H1 (cell line): ENCODE measurements around the gene FBXL14. TPM values are rescaled to one million over a fixed set of nuclear protein-coding genes. Genes with fewer than 3 reads are reported as not detected.

Experiments
- CTCF ChIA-PET: fragments of 300-600 bp; sonication (Branson Sonifier 250); formaldehyde crosslinking; loops from one replicate; lab custom pipeline; 2021; ENCODE audit not compliant: partially characterized antibody; lab: Charles Lee
- POLR2A ChIA-PET: fragments of 300-600 bp; sonication (Branson Sonifier 250); formaldehyde crosslinking; loops from one replicate; lab custom pipeline; 2021; ENCODE audit warnings: inconsistent platforms; ENCODE audit not compliant: partially characterized antibody; lab: Charles Lee
- DNase-seq, 2 experiments: peaks; one replicate each; pipeline versions ENCODE4 v3.0.0 to v3.0.0-alpha.2; 2010 to 2022; ENCODE audit warnings: low spot score in 2 of 2, low read depth in 1 of 2, mixed read lengths in 1 of 2
- FAIRE-seq: peaks from 2 replicates; lab custom pipeline; 2011; peaks lifted over from hg19 to GRCh38; lab: Jason Lieb, UNC
- H2AFZ ChIP-seq: 2 replicates; pipeline ENCODE4 v1.8.1; 2012; ENCODE audit warnings: low read length, inconsistent platforms
- H2AK5ac ChIP-seq: 2 replicates; pipeline ENCODE4 v1.6.1; 2013; ENCODE audit warnings: low read depth, low read length
- H2BK120ac ChIP-seq: replicated peaks from 2 replicates; pipeline ENCODE3; 2013; ENCODE audit warnings: low read depth, low read length, inconsistent platforms
- H2BK12ac ChIP-seq: 2 replicates; pipeline ENCODE4 v1.6.1; 2013; ENCODE audit warnings: low read depth, low read length
- H2BK15ac ChIP-seq: 2 replicates; pipeline ENCODE4 v1.6.1; 2013; ENCODE audit warnings: low read length
- H2BK20ac ChIP-seq: 2 replicates; pipeline ENCODE4 v1.6.1; 2013; ENCODE audit warnings: low read length
- H2BK5ac ChIP-seq: 2 replicates; pipeline ENCODE4 v1.6.1; 2013; ENCODE audit warnings: low read depth, low read length
- H3K14ac ChIP-seq: 2 replicates; pipeline ENCODE4 v1.6.1; 2013; ENCODE audit warnings: inconsistent platforms; ENCODE audit not compliant: insufficient read length
- H3K18ac ChIP-seq: 2 replicates; pipeline ENCODE4 v1.6.1; 2013; ENCODE audit warnings: low read length; ENCODE audit errors: extremely low read depth
- H3K23ac ChIP-seq: 2 replicates; pipeline ENCODE4 v1.6.1; 2013; ENCODE audit warnings: inconsistent platforms; ENCODE audit not compliant: insufficient read length
- H3K23me2 ChIP-seq: 2 replicates; pipeline ENCODE4 v1.6.1; 2013; ENCODE audit warnings: low read depth, low read length
- H3K27ac ChIP-seq: 2 replicates; pipeline ENCODE4 v1.6.1; 2011; ENCODE audit warnings: low read depth, low read length, inconsistent platforms
- H3K27me3 ChIP-seq, 4 experiments: replicated peaks in 1 of 4; 1 replicate in 1 of 4; 2 replicates in 3 of 4; pipeline versions ENCODE4 v1.6.1 to v1.8.1; 2011 to 2013; ENCODE audit warnings: low read length in 3 of 4, mild to moderate bottlenecking in 3 of 4, inconsistent platforms in 2 of 4, mixed read lengths in 2 of 4, moderate library complexity in 1 of 4; ENCODE audit not compliant: control insufficient read depth in 3 of 4, insufficient read depth in 3 of 4; ENCODE audit errors: extremely low read depth in 1 of 4
- H3K36me3 ChIP-seq, 4 experiments: 2 replicates each; pipeline versions ENCODE4 v1.6.1 to v1.8.1; 2011 to 2013; ENCODE audit warnings: mild to moderate bottlenecking in 4 of 4, low read length in 3 of 4, moderate library complexity in 2 of 4, control low read depth in 1 of 4, inconsistent platforms in 1 of 4; ENCODE audit not compliant: insufficient read depth in 4 of 4, control insufficient read depth in 2 of 4
- H3K4ac ChIP-seq: replicated peaks from 2 replicates; pipeline ENCODE3; 2013; ENCODE audit warnings: low read length, low read depth, mixed read lengths, inconsistent platforms; ENCODE audit not compliant: insufficient read length
- H3K4me1 ChIP-seq, 4 experiments: replicated peaks in 1 of 4; 1 replicate in 1 of 4; 2 replicates in 3 of 4; pipeline versions ENCODE4 v1.6.1 to v1.8.1; 2011 to 2013; ENCODE audit warnings: low read length in 3 of 4, inconsistent platforms in 2 of 4, mixed read lengths in 1 of 4; ENCODE audit not compliant: insufficient read depth in 4 of 4, control insufficient read depth in 3 of 4
- H3K4me2 ChIP-seq, 2 experiments: 2 replicates each; pipeline versions ENCODE4 v1.6.1 to v1.8.1; 2011 to 2013; ENCODE audit warnings: low read depth in 2 of 2, low read length in 2 of 2, control low read depth in 1 of 2, inconsistent platforms in 1 of 2, mild to moderate bottlenecking in 1 of 2; ENCODE audit not compliant: insufficient read depth in 1 of 2
- H3K4me3 ChIP-seq, 4 experiments: fragments of 200-600, 300-600 bp in 1 of 4; sonication (generic), shearing (Covaris generic), sonication (Bioruptor Twin) in 1 of 4; 2 replicates each; pipeline versions ENCODE4 v1.5.1 to v1.8.1; 2011 to 2016; ENCODE audit warnings: low read length in 4 of 4, low read depth in 3 of 4, control low read depth in 2 of 4, inconsistent platforms in 2 of 4, mild to moderate bottlenecking in 2 of 4, mixed read lengths in 1 of 4, moderate library complexity in 1 of 4; ENCODE audit not compliant: insufficient read depth in 2 of 4; ENCODE audit errors: extremely low read depth in 1 of 4
- H3K56ac ChIP-seq: replicated peaks from 2 replicates; pipeline ENCODE3; 2013; ENCODE audit warnings: low read depth, mild to moderate bottlenecking, mixed read lengths, low read length, inconsistent platforms; ENCODE audit not compliant: insufficient read length
- H3K79me1 ChIP-seq: 2 replicates; pipeline ENCODE4 v1.6.1; 2013; ENCODE audit warnings: low read depth, low read length, control low read depth
- H3K79me2 ChIP-seq, 2 experiments: 2 replicates each; pipeline versions ENCODE4 v1.6.1 to v1.8.1; 2012 to 2013; ENCODE audit warnings: low read length in 2 of 2, mild to moderate bottlenecking in 2 of 2, inconsistent platforms in 1 of 2; ENCODE audit not compliant: insufficient read depth in 2 of 2, control insufficient read depth in 1 of 2
- H3K9ac ChIP-seq, 4 experiments: replicated peaks in 1 of 4; 1 replicate in 1 of 4; 2 replicates in 3 of 4; pipeline versions ENCODE4 v1.6.1 to v1.8.1; 2011 to 2013; ENCODE audit warnings: low read depth in 3 of 4, low read length in 3 of 4, control low read depth in 2 of 4, mild to moderate bottlenecking in 2 of 4, moderate library complexity in 2 of 4, inconsistent platforms in 1 of 4; ENCODE audit errors: extremely low read depth in 1 of 4
- H3K9me3 ChIP-seq, 2 experiments: 2 replicates each; pipeline versions ENCODE4 v1.6.1 to v1.8.1; 2012 to 2013; ENCODE audit warnings: mild to moderate bottlenecking in 2 of 2, moderate library complexity in 2 of 2, control low read depth in 1 of 2, inconsistent platforms in 1 of 2, low read depth in 1 of 2, low read length in 1 of 2, mixed read lengths in 1 of 2; ENCODE audit not compliant: insufficient read depth in 2 of 2
- H4K20me1 ChIP-seq, 2 experiments: replicated peaks in 1 of 2; 2 replicates each; pipeline versions ENCODE3 to v1.8.1; 2011 to 2013; ENCODE audit warnings: inconsistent platforms in 2 of 2, low read length in 2 of 2, mild to moderate bottlenecking in 1 of 2; ENCODE audit not compliant: insufficient read depth in 2 of 2, control insufficient read depth in 1 of 2
- H4K5ac ChIP-seq: 2 replicates; pipeline ENCODE4 v1.6.1; 2013; ENCODE audit warnings: low read length, low read depth, mixed read lengths, inconsistent platforms; ENCODE audit not compliant: insufficient read length
- H4K8ac ChIP-seq: 2 replicates; pipeline ENCODE4 v1.8.0; 2013; ENCODE audit warnings: mild to moderate bottlenecking, moderate library complexity, low read length, inconsistent platforms; ENCODE audit not compliant: insufficient read depth; ENCODE audit errors: extremely low read depth
- H4K91ac ChIP-seq: replicated peaks from 2 replicates; pipeline ENCODE3; 2013; ENCODE audit warnings: low read length, mixed read lengths, inconsistent platforms; ENCODE audit not compliant: insufficient read length
- BCL11A ChIP-seq, 2 experiments: IDR thresholded peaks; one replicate each; pipeline ENCODE4 v1.6.1; 2011; ENCODE audit warnings: low read depth in 2 of 2, low read length in 2 of 2, mild to moderate bottlenecking in 2 of 2
- CBX5 ChIP-seq: fragments of 300-800, 300-1000 bp; sonication (generic); IDR thresholded peaks from 2 replicates; pipeline ENCODE4 v1.7.1; 2016; ENCODE audit warnings: antibody characterized with exemption, low read length, low read depth
- EZH2 ChIP-seq: fragments of 200-600 bp; sonication (generic); IDR thresholded peaks from 2 replicates; pipeline ENCODE4 v1.7.1; 2012; ENCODE audit warnings: low read depth, mild to moderate bottlenecking, moderate library complexity, low read length, inconsistent platforms; ENCODE audit not compliant: severe bottlenecking
- HDAC2 ChIP-seq, 2 experiments: fragments of 300-600 bp in 1 of 2; sonication (generic) in 1 of 2; IDR thresholded peaks; 2 replicates each; pipeline ENCODE4 v1.6.1; 2011 to 2012; ENCODE audit warnings: low read depth in 2 of 2, low read length in 2 of 2, mild to moderate bottlenecking in 2 of 2, moderate library complexity in 2 of 2, borderline replicate concordance in 1 of 2, inconsistent platforms in 1 of 2
- HDAC6 ChIP-seq: IDR thresholded peaks from one replicate; pipeline ENCODE4 v1.7.1; 2012; ENCODE audit warnings: low read depth, mild to moderate bottlenecking, inconsistent platforms, low read length, moderate library complexity
- JUN ChIP-seq: IDR thresholded peaks from 2 replicates; pipeline ENCODE4 v1.6.1; 2011; ENCODE audit warnings: low read depth, mild to moderate bottlenecking, improper control_type of control experiment, low read length
- KDM1A ChIP-seq: fragments of 200-600, 300-600 bp; sonication (generic); IDR thresholded peaks from 2 replicates; pipeline ENCODE4 v1.7.1; 2016; ENCODE audit warnings: mild to moderate bottlenecking, low read length, borderline replicate concordance
- NRF1 ChIP-seq: IDR thresholded peaks from 2 replicates; pipeline ENCODE4 v1.6.1; 2011; ENCODE audit warnings: mild to moderate bottlenecking, low read depth, low read length, improper control_type of control experiment
- RAD21 ChIP-seq, 2 experiments: IDR thresholded peaks in 1 of 2; conservative IDR thresholded peaks in 1 of 2; 2 replicates each; pipeline ENCODE4 v1.6.1; 2011; ENCODE audit warnings: low read depth in 2 of 2, low read length in 2 of 2, improper control_type of control experiment in 1 of 2, inconsistent platforms in 1 of 2, mild to moderate bottlenecking in 1 of 2, moderate library complexity in 1 of 2
- RBBP5 ChIP-seq: IDR thresholded peaks from 2 replicates; pipeline ENCODE4 v1.7.1; 2012; ENCODE audit warnings: low read depth, mild to moderate bottlenecking, inconsistent platforms, low read length, moderate library complexity, borderline replicate concordance
- SAP30 ChIP-seq: fragments of 300-600 bp; sonication (generic); IDR thresholded peaks from 2 replicates; pipeline ENCODE4 v1.7.1; 2012; ENCODE audit warnings: low read length, moderate library complexity, mild to moderate bottlenecking, inconsistent platforms; ENCODE audit not compliant: insufficient read depth, insufficient replicate concordance
- TAF1 ChIP-seq: IDR thresholded peaks from 2 replicates; pipeline ENCODE4 v1.6.1; 2011; ENCODE audit warnings: mild to moderate bottlenecking, low read depth, low read length
- WGBS, 2 experiments: shearing (Covaris generic) in 1 of 2; methylation state at CpG; one replicate each; pipeline versions ENCODE4 v1.1.6 to v1.1.7; 2013 to 2015; ENCODE audit warnings: low lambda C conversion rate in 2 of 2, mixed read lengths in 2 of 2, inconsistent platforms in 1 of 2, low coverage in 1 of 2, missing lambda C conversion rate in 1 of 2; ENCODE audit not compliant: insufficient replicate concordance in 2 of 2, insufficient coverage in 1 of 2, insufficient read length in 1 of 2; ENCODE audit errors: extremely low coverage in 1 of 2, missing lambda C conversion rate in 1 of 2; 5-methylcytosine and 5-hydroxymethylcytosine counted together
- polyA plus RNA-seq, 7 experiments: library from polyadenylated mRNA; depleted of rRNA in 3 of 7; stranded (reverse) in 5 of 7; unstranded in 2 of 7; fragments of >200 nt in 5 of 7; fragments of 200-250 nt in 2 of 7; gene quantifications; 1 replicate in 5 of 7; 2 replicates in 1 of 7; 4 replicates in 1 of 7; pipeline versions ENCODE4 v1.2.1 to v1.2.3, GENCODE V29; 2011 to 2013; ENCODE audit warnings: missing spikeins in 2 of 7, mixed read lengths in 2 of 7
- total RNA-seq: library from RNA; stranded (reverse); fragmentation: NEBNext Ultra II Directional; extraction: Animal tissue kit (Norgen Biotek cat#: 25700); gene quantifications from 2 replicates; pipeline ENCODE4 v1.2.1, GENCODE V29; 2021

FBXL14 gene
- total and polyA plus RNA-seq, 2 of the 8 experiments (the other 6 are each of a cell fraction or from before 2014, with no cell fraction given) = 5.5 to 9.6 TPM

DNA sequence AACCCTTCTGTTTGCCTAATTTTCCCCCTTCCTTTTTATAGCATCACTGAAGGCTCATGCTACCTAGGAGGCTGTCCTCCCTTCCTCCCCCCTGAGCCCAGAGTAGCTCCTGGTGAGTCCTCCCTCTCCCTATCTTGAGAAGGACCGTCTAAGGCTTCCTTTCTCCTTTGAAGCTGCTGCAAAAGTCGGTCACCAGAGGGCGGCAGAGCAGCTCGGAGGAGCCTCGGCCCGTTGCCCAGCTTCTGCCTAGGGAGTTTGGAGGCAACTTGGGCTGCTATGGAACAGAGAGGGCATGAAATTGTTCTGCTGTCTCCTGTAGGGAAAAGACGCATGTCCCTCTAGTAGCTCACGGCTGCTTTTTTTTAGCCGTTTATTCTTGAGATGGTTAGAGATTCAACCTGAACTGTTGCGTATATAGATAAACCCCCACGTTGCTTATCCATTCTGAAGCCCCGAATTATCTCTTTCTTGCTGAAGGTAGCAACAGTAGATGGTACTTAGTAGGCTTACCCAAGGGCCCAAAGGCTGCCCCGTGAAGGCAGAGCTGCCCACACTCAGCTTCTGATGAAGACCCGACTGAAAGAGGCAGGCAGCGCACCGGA lies 40.3 kb upstream of the FBXL14 start:
- Histone ChIP-seq H3K23ac (no peak overlapping the region), H3K4ac (no peak overlapping the region), H4K5ac (no peak overlapping the region), H2BK5ac (no peak overlapping the region), H3K27ac (no peak overlapping the region), H2BK12ac (no peak overlapping the region), H3K4me2 (no peak overlapping the region), H3K27me3 (peaks cover 31 to 61% (median 47%) of the 10 kb centered on the region in 4 experiments), H4K8ac (no peak overlapping the region), H3K4me1 (peaks cover 2 to 18% (median 15%) of the 10 kb centered on the region in 4 experiments), H3K18ac (no peak overlapping the region), H3K9ac (no peak overlapping the region), H3K79me2 (no peaks in the 10 kb centered on the region), H3K79me1 (no peaks in the 10 kb centered on the region), H4K20me1 (peaks cover 0 to 4% of the 10 kb centered on the region in 2 experiments), H2AK5ac (no peak overlapping the region), H3K14ac (no peak overlapping the region), H3K9me3 (no peaks in the 10 kb centered on the region), H3K36me3 (no peaks in the 10 kb centered on the region), H3K4me3 (no peak overlapping the region), H2BK15ac (no peak overlapping the region), H3K23me2 (peaks cover 4% of the 10 kb centered on the region), H2AFZ (no peak overlapping the region), H2BK20ac (no peak overlapping the region), H4K91ac (no peak overlapping the region), H2BK120ac (no peak overlapping the region), H3K56ac (no peak overlapping the region)
- FAIRE-seq = peak; percentile 7
- WGBS, 2 experiments = 42% methylated on average over 16 of the region's 16 CpGs; no CpG with 5 or more reads in 1 of the 2 experiments
- peak; percentile 56 to 88 for DNase-seq
- CTCF ChIA-PET = interaction anchor here (0.5 to 3.6 kb wide), 34 partner anchors 9 to 647 kb away, joined by 3 to 40 read pairs (median 4); partner anchors contain the start of gene ADIPOR2
- POLR2A ChIA-PET = interaction anchor here (0.6 to 1.6 kb wide), 2 partner anchors 28 to 47 kb away, joined by 3 to 5 read pairs; no protein-coding TSS in a partner anchor
- TF ChIP-seq SAP30 (no peak), JUN (no peak), BCL11A (IDR thresholded peaks at IDR 0.05; ENCODE audit: low read depth in 2 of 2, low read length in 2 of 2) (no peak), HDAC2 (IDR thresholded peaks at IDR 0.05; ENCODE audit: borderline replicate concordance in 1 of 2, low read depth in 2 of 2, low read length in 2 of 2) (no peak), NRF1 (no peak), KDM1A (peak; percentile 34; the same call in 1 of the 2 replicates), EZH2 (no peak), HDAC6 (no peak), CBX5 (no peak), RBBP5 (no peak), RAD21 (IDR thresholded peaks at IDR 0.05 in 1 of 2, conservative IDR thresholded peaks at IDR 0.05 in 1 of 2; ENCODE audit: low read depth in 2 of 2, low read length in 2 of 2) (peak; percentile 79 to 88), TAF1 (no peak)
